Measurements from ENCODE around the gene GPT2. TPM values are rescaled to one million over a fixed set of nuclear protein-coding genes. Genes with fewer than 3 reads are reported as not detected.

The GPT2 gene
- total RNA-seq, 2 experiments from 2014 or later = 0.47 TPM; not detected in 1

DNA sequence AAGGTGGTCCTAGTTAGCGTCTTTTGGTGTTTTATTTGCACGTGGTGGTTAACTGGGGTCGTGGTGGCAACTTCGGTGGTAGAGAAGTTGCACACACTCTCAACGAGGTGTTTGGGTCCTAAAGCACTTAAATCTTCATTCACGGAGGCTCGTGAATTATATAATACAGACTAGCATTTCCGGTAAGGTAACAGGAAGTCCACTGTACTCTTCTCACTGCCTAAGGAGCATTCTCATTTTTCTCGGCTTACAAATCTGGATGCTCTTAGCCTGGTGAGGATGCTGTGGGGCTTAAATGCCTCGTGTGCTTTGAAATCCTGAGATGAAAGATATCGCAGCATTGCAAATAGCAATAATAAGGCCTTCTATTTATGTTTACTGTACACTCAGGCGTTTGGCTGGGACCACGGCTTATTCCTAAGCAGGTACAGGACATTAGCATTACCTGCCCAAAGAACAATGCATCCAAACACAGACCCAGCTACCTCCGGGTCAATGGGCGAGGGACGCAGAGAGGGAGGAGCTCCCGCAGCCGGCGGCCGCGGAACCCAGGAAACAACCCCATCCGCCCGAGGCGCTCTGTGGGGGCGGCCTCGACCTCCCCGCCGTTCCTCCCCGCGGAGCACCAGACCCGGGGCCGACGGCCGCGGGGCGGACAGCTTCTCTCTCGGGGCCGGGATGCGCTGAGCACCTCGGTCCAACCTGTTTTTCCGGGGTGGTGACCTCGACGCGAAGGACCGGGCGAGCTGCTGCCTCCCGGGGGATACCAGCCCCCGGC is 88.5 kb downstream of the GPT2 start:
- intact Hi-C loops (cut with DNase I, micrococcal nuclease) = loop anchor here (2.0 to 10.0 kb wide), 7 partner anchors 45 to 1415 kb away; partner anchors contain the start of genes NETO2 (in 2 of the 2), ORC6 (in 2 of the 2), VPS35 (in 2 of the 2) and C16orf87 (in 1 of the 2)
- POLR2A ChIA-PET = interaction anchor here (1.0 to 3.1 kb wide), 16 partner anchors 11 to 1640 kb away, joined by 3 to 28 read pairs (median 10); partner anchors contain the start of genes C16orf87, GPT2, ITFG1 and LONP2
- Mint-ChIP-seq H3K27me3 (no peaks in the 10 kb centered on the region), H3K4me3 (peak overlapping the region; percentile 93), H3K4me1 (ENCODE audit: low read depth) (peaks cover 67% of the 10 kb centered on the region), H3K9me3 (no peaks in the 10 kb centered on the region), H3K27ac (peak overlapping the region; percentile 91), H3K36me3 (ENCODE audit: low read depth) (peaks cover 60% of the 10 kb centered on the region)
- Histone ChIP-seq H3K4me3 (ENCODE audit: low read length) (peak overlapping the region; percentile 86), H3K27me3 (ENCODE audit: control insufficient read depth in 1 of 2, insufficient read depth in 2 of 2, low read length in 2 of 2) (no peaks in the 10 kb centered on the region), H3K27ac (ENCODE audit: low read depth in 1 of 2, low read length in 2 of 2) (peak overlapping the region; percentile 93 to 94), H3K36me3 (ENCODE audit: insufficient read depth, low read length) (peaks cover 35% of the 10 kb centered on the region), H3K9me3 (ENCODE audit: control insufficient read depth in 1 of 2, insufficient read depth in 1 of 2, low read length in 2 of 2) (peaks cover 0 to 3% of the 10 kb centered on the region in 2 experiments), H3K4me1 (ENCODE audit: insufficient read depth, low read length) (peaks cover 48% of the 10 kb centered on the region)
- peak; percentile 22 for ATAC-seq (ENCODE audit: poor library complexity)
- TF ChIP-seq, protein P1, sequence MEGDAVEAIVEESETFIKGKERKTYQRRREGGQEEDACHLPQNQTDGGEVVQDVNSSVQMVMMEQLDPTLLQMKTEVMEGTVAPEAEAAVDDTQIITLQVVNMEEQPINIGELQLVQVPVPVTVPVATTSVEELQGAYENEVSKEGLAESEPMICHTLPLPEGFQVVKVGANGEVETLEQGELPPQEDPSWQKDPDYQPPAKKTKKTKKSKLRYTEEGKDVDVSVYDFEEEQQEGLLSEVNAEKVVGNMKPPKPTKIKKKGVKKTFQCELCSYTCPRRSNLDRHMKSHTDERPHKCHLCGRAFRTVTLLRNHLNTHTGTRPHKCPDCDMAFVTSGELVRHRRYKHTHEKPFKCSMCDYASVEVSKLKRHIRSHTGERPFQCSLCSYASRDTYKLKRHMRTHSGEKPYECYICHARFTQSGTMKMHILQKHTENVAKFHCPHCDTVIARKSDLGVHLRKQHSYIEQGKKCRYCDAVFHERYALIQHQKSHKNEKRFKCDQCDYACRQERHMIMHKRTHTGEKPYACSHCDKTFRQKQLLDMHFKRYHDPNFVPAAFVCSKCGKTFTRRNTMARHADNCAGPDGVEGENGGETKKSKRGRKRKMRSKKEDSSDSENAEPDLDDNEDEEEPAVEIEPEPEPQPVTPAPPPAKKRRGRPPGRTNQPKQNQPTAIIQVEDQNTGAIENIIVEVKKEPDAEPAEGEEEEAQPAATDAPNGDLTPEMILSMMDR (IDR thresholded peaks at IDR 0.05) = no peak
- CTCF ChIA-PET = interaction anchor here (0.5 to 3.8 kb wide), 4 partner anchors 14 to 472 kb away, joined by 3 to 24 read pairs (median 5); no protein-coding TSS in a partner anchor
- DNase-seq = peak in 12 of 14 experiments; percentile 9 to 71 (median 25)

DNA sequence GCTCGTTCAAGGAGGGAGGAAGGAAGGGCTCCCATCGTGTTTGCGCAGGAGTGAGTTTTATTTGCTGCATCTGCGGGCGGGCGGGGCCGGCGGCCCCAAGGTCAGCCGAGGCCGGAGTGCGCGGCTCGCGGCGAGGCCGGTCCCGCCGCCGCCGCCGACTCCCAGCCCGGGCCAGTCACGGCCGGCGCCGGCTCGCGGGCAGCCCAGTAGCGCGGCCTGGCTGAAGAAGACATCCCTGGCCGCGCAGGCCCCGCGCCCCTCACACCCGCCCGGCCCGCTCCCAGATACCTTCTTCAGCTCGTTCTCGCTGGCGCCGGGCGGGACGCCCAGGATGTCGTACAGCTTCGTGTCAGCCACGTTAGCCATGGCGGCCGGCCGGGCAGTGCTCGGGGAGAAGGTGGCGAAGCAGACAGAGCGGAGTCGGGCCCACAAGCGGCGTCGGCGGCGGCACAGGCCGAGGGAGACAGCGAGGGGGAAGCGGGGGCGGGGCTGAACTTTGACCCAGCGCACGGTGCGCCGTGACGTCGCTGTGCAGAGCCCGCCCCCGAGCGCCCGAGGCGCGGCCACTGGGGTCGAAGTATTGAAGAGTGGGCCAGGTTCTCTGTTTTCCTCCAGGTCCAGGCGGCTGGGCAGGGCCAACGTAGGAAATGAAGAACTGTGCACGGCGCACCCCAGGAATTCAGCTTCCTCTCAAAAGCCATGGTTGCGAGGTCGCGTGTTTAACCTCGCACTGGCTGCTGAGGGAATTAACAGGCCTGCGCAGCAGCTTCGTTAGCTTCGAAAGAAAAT is 89.2 kb downstream of the GPT2 start, which contains the start of gene DNAJA2:
DNAJA2 (minus strand) TSS at position 468 of the 789 bp plus-strand sequence; CDS start at position 366, 102 bp downstream.
- TF ChIP-seq, protein P1 (IDR thresholded peaks at IDR 0.05) = no peak
- Histone ChIP-seq H3K36me3 (ENCODE audit: insufficient read depth, low read length) (peaks cover 27% of the 10 kb centered on the region), H3K27me3 (ENCODE audit: control insufficient read depth in 1 of 2, insufficient read depth in 2 of 2, low read length in 2 of 2) (no peaks in the 10 kb centered on the region), H3K4me1 (ENCODE audit: insufficient read depth, low read length) (peaks cover 48% of the 10 kb centered on the region), H3K9me3 (ENCODE audit: control insufficient read depth in 1 of 2, insufficient read depth in 1 of 2, low read length in 2 of 2) (peaks cover 0 to 3% of the 10 kb centered on the region in 2 experiments), H3K27ac (ENCODE audit: low read depth in 1 of 2, low read length in 2 of 2) (peak within 1 kb of the TSS; percentile 93 to 94), H3K4me3 (ENCODE audit: low read length) (peak within 1 kb of the TSS; percentile 86)
- H3K27me3 Mint-ChIP-seq = no peaks in the 10 kb centered on the region
- peak; percentile 86 to 97 (median 90) for DNase-seq
- H3K4me3 Mint-ChIP-seq = peak within 1 kb of the TSS; percentile 93
- no peaks in the 10 kb centered on the region for H3K9me3 Mint-ChIP-seq
- peaks cover 53% of the 10 kb centered on the region for H3K36me3 Mint-ChIP-seq (ENCODE audit: low read depth)
- ChIA-PET POLR2A (interaction anchor here (0.8 to 3.1 kb wide), 24 partner anchors 10 to 1650 kb away, joined by 3 to 28 read pairs (median 7); partner anchors contain the start of genes C16orf87, GPT2, ITFG1 and LONP2), CTCF (interaction anchor here (1.2 to 3.8 kb wide), 3 partner anchors 15 to 64 kb away, joined by 3 to 24 read pairs (median 5); no protein-coding TSS in a partner anchor)
- peak within 1 kb of the TSS; percentile 91 for H3K27ac Mint-ChIP-seq
- peak; percentile 90 for ATAC-seq (ENCODE audit: poor library complexity)
- peaks cover 61% of the 10 kb centered on the region for H3K4me1 Mint-ChIP-seq (ENCODE audit: low read depth)
- intact Hi-C loops (cut with DNase I, micrococcal nuclease) = loop anchor here (2.0 to 10.0 kb wide), 7 partner anchors 44 to 1414 kb away; partner anchors contain the start of genes NETO2 (in 2 of the 2), ORC6 (in 2 of the 2), VPS35 (in 2 of the 2) and C16orf87 (in 1 of the 2)
